ENCODE results near the gene ENTREP3.

The ENTREP3 gene

DNA sequence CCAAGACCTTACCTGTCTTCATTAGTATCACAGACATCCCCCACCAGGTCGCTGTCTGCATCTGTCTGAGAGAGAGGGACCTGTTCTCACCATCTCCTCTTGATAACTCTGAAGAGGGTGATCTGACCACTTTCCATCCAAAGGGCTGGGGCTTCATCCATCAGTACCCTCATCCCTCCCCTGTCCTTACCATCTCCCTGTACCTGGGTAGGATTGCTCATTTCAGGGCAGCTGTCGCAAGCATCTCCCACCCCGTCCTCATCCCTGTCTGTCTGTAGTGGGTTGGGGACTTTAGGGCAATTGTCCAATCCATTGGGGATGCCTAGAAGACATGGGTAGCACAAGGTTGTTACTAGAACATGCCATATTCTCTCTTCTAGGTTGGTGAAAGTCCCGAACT, 55.5 kb downstream of the ENTREP3 start:
- DNase-seq (ENCODE audit: low spot score): no peak

DNA sequence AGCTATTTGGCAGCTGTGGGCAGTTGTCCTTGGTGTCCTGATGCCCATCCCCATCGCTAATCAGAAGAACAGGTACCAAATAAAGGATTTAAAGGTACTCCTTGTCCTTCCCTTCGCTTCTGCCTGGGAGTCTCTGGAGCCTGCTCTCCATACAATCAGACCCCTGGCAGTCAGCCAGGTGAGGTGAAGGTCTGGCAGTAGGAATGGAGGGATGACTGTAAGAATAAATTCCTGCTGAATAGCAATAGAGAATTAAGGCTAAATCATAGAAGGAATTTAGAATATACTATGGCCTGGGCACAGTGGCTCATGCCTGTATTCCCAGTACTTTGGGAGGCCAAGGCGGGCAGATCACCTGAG, 56.8 kb downstream of the ENTREP3 start:
- no peak for DNase-seq (ENCODE audit: low spot score)

DNA sequence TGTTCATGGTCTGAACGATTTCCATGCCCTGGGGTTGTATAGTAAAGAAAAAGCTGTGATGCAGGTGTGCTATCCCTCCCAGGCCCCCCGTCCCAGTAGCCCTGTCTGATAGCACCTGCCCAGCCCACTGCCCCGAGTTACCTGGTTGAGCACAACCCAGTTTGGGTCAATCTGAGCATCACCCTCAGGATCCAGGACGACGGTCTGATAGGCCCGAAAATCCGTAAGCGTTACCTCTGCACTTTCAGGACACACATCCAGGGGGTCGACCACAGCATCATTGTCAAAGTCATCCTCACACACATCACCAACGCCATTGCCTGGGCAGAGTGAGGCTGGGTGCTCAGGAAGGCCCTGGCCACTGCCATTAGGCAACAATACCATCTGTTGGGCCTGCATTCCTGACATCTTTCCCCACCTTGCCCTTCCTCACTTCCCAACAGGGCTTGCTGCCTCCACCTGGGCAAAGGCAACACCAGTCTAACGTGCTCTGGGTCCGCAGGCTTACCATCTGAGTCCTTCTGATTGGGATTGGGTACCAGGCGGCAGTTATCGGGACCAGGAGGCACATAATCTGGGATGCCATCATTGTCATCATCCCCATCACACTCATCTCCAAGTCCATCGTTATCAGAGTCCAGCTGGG, 57.3 kb downstream of the ENTREP3 start:
- DNase-seq (ENCODE audit: low spot score): no peak

Measured in GM03348 (cell line).